HepG2 (cell line): ENCODE results near the gene PNKD. TPM values are rescaled to one million over a fixed set of nuclear protein-coding genes. Genes with fewer than 3 reads are reported as not detected.

Experiments
- ATF4 ChIP-seq, 2 experiments: fragments of 450-650 bp in 1 of 2; sonication (generic) in 1 of 2; formaldehyde crosslinking; IDR thresholded peaks; 2 replicates each; pipeline versions ENCODE4 v1.5.0 to v1.8.0; 2020 to 2022; ENCODE audit warnings: mild to moderate bottlenecking in 1 of 2, missing genetic modification reagents in 1 of 2
- CEBPB ChIP-seq: IDR thresholded peaks from 2 replicates; pipeline ENCODE4 v1.6.1; 2011; ENCODE audit warnings: low read depth, low read length, improper control_type of control experiment, borderline replicate concordance
- EEA1 ChIP-seq: sonication (generic); formaldehyde crosslinking; IDR thresholded peaks from 2 replicates; pipeline ENCODE4 v1.5.1; 2020; ENCODE audit warnings: mild to moderate bottlenecking, missing genetic modification reagents, borderline replicate concordance
- FOXJ3 ChIP-seq: sonication (generic); formaldehyde crosslinking; IDR thresholded peaks from 2 replicates; pipeline ENCODE4 v1.4.0; 2020; ENCODE audit warnings: missing genetic modification reagents, mild to moderate bottlenecking, borderline replicate concordance
- HMG20B ChIP-seq: conservative IDR thresholded peaks from 2 replicates; pipeline ENCODE4 v1.6.1; 2016; ENCODE audit warnings: missing genetic modification reagents, missing compliant biosample characterization
- HOXD1 ChIP-seq: sonication (generic); formaldehyde crosslinking; IDR thresholded peaks from 2 replicates; pipeline ENCODE4 v1.5.0; 2020; ENCODE audit warnings: missing genetic modification reagents
- JUNB ChIP-seq: sonication (generic); formaldehyde crosslinking; IDR thresholded peaks from 2 replicates; pipeline ENCODE4 v1.8.0; 2022; ENCODE audit warnings: missing genetic modification reagents, mild to moderate bottlenecking, borderline replicate concordance
- NFE2L2 ChIP-seq: fragments of 150-350 bp; IDR thresholded peaks from 2 replicates; pipeline ENCODE4 v1.6.1; 2014; ENCODE audit warnings: low read length
- NFKBIZ ChIP-seq: IDR thresholded peaks from 2 replicates; pipeline ENCODE4 v1.6.1; 2018; ENCODE audit warnings: missing genetic modification reagents, missing compliant biosample characterization
- POLR2A ChIP-seq, 2 experiments: IDR thresholded peaks; 2 replicates each; pipeline ENCODE4 v1.6.1; 2011; ENCODE audit warnings: low read depth in 2 of 2, low read length in 2 of 2, mild to moderate bottlenecking in 1 of 2, moderate library complexity in 1 of 2; ENCODE audit not compliant: insufficient read depth in 1 of 2
- RELA ChIP-seq: sonication (generic); formaldehyde crosslinking; IDR thresholded peaks from 2 replicates; pipeline ENCODE4 v1.4.0; 2020; ENCODE audit warnings: missing genetic modification reagents
- RFXAP ChIP-seq: sonication (generic); formaldehyde crosslinking; IDR thresholded peaks from 2 replicates; pipeline ENCODE4 v1.4.0; 2020; ENCODE audit warnings: missing genetic modification reagents, borderline replicate concordance
- TARDBP ChIP-seq: sonication (generic); formaldehyde crosslinking; IDR thresholded peaks from 2 replicates; pipeline ENCODE4 v1.8.0; 2022; ENCODE audit warnings: mild to moderate bottlenecking, missing genetic modification reagents
- TSC22D2 ChIP-seq: sonication (generic); formaldehyde crosslinking; IDR thresholded peaks from 2 replicates; pipeline ENCODE4 v1.5.1; 2020; ENCODE audit warnings: missing genetic modification reagents, mild to moderate bottlenecking, borderline replicate concordance
- ZBTB2 ChIP-seq: sonication (generic); formaldehyde crosslinking; IDR thresholded peaks from 2 replicates; pipeline ENCODE4 v1.8.0; 2022; ENCODE audit warnings: low read depth, missing genetic modification reagents
- ZC3H13 ChIP-seq: sonication (generic); formaldehyde crosslinking; IDR thresholded peaks from 2 replicates; pipeline ENCODE4 v1.8.1; 2023; ENCODE audit warnings: mild to moderate bottlenecking, missing genetic modification reagents, moderate library complexity
- ZMAT5 ChIP-seq: sonication (generic); formaldehyde crosslinking; IDR thresholded peaks from 2 replicates; pipeline ENCODE4 v1.5.0; 2020; ENCODE audit warnings: mild to moderate bottlenecking, low read depth, missing genetic modification reagents, borderline replicate concordance
- ZNF20 ChIP-seq: sonication (generic); formaldehyde crosslinking; IDR thresholded peaks from 2 replicates; pipeline ENCODE4 v1.4.0; 2020; ENCODE audit warnings: mild to moderate bottlenecking, moderate library complexity, missing genetic modification reagents
- ZNF552 ChIP-seq: sonication (generic); formaldehyde crosslinking; IDR thresholded peaks from 2 replicates; pipeline ENCODE4 v1.9.0; 2022; ENCODE audit warnings: missing genetic modification reagents, mild to moderate bottlenecking, borderline replicate concordance
- ZNF629 ChIP-seq: sonication (generic); formaldehyde crosslinking; conservative IDR thresholded peaks from 2 replicates; pipeline ENCODE4 v1.5.0; 2020; ENCODE audit warnings: missing genetic modification reagents
- ZNF652 ChIP-seq: IDR thresholded peaks from 2 replicates; pipeline ENCODE4 v1.6.1; 2016; ENCODE audit warnings: low read depth, borderline replicate concordance
- ZNF790 ChIP-seq: sonication (generic); formaldehyde crosslinking; IDR thresholded peaks from 2 replicates; pipeline ENCODE4 v1.8.0; 2022; ENCODE audit warnings: missing genetic modification reagents, mild to moderate bottlenecking, borderline replicate concordance
- ZUFSP ChIP-seq: sonication (generic); formaldehyde crosslinking; IDR thresholded peaks from 2 replicates; pipeline ENCODE4 v1.9.0; 2021; ENCODE audit warnings: missing genetic modification reagents, mild to moderate bottlenecking, borderline replicate concordance
- polyA plus RNA-seq, 8 experiments: library from polyadenylated mRNA; depleted of rRNA in 3 of 8; stranded (reverse) in 7 of 8; unstranded in 1 of 8; fragments of >200 nt; fragmentation: Illumina TruSeq in 4 of 8; extraction: Trizol in 4 of 8; gene quantifications; 2 replicates each; pipeline versions ENCODE4 v1.2.1 to v1.2.3, GENCODE V29; 2011 to 2016; ENCODE audit warnings: low read depth in 4 of 8, missing spikeins in 1 of 8, mixed read lengths in 1 of 8; ENCODE audit not compliant: insufficient read depth in 1 of 8
- total RNA-seq, 5 experiments: library from RNA; depleted of rRNA; stranded (reverse); fragments of >200 nt; fragmentation: Illumina TruSeq; extraction: Trizol; gene quantifications; 2 replicates each; pipeline ENCODE4 v1.2.3, GENCODE V29; 2016; ENCODE audit warnings: low read depth in 1 of 5

Gene PNKD
- total and polyA plus RNA-seq, 2 of the 13 experiments (the other 11 are each of a cell fraction or from before 2014, with no cell fraction given) = 55.9 to 80.4 TPM

- TF ChIP-seq ZNF552 (peak; percentile 22; the same call in 1 of the 2 replicates), ZNF652 (CRISPR knock-in tag) (peak; percentile 26; the same call in 1 of the 2 replicates), HMG20B (CRISPR knock-in tag) (peak; percentile 27), POLR2A (IDR thresholded peaks at IDR 0.05; ENCODE audit: insufficient read depth in 1 of 2, low read depth in 2 of 2, low read length in 2 of 2) (peak; percentile 54 to 65; a peak in 3 of 4 replicates), RFXAP (CRISPR knock-in tag) (peak; percentile 74; the same call in 1 of the 2 replicates), TARDBP (CRISPR knock-in tag) (peak; percentile 23; the same call in 1 of the 2 replicates), HOXD1 (CRISPR knock-in tag) (no peak), CEBPB (peak; percentile 96), ZUFSP (no peak), TSC22D2 (CRISPR knock-in tag) (peak; percentile 61; the same call in 1 of the 2 replicates), EEA1 (CRISPR knock-in tag) (0 out of 2 replicates have a peak, but pooled peaks have one; percentile 60), ZBTB2 (CRISPR knock-in tag) (0 out of 2 replicates have a peak, but pooled peaks have one; percentile 48), NFKBIZ (CRISPR knock-in tag) (peak; percentile 30; the same call in 1 of the 2 replicates), FOXJ3 (CRISPR knock-in tag) (peak; percentile 55; the same call in 1 of the 2 replicates), JUNB (CRISPR knock-in tag) (peak; percentile 76), ZNF790 (CRISPR knock-in tag) (0 out of 2 replicates have a peak, but pooled peaks have one; percentile 21), ZMAT5 (CRISPR knock-in tag) (no peak), ZNF20 (CRISPR knock-in tag) (no peak), ZC3H13 (CRISPR knock-in tag) (peak; percentile 85; the same call in 1 of the 2 replicates), ZNF629 (CRISPR knock-in tag) (0 out of 2 replicates have a peak, but pooled peaks have one; percentile 39), NFE2L2 (no peak), RELA (CRISPR knock-in tag) (peak; percentile 98), ATF4 (CRISPR knock-in tag; IDR thresholded peaks at IDR 0.05) (peak in 1 of 2 experiments; percentile 77; a peak in 2 of 4 replicates)
These were observed 53.5 kb downstream of the PNKD start (continued) for GRCh38 chr2:218323526-218324472.
